GOT3 (cell line): ENCODE data around the gene ZNF860.

Experiments used
- DNase-seq: peaks from one replicate; lab custom pipeline; 2025; ENCODE audit warnings: mixed read lengths; lab: John Stamatoyannopoulos, UW

Gene ZNF860

DNA sequence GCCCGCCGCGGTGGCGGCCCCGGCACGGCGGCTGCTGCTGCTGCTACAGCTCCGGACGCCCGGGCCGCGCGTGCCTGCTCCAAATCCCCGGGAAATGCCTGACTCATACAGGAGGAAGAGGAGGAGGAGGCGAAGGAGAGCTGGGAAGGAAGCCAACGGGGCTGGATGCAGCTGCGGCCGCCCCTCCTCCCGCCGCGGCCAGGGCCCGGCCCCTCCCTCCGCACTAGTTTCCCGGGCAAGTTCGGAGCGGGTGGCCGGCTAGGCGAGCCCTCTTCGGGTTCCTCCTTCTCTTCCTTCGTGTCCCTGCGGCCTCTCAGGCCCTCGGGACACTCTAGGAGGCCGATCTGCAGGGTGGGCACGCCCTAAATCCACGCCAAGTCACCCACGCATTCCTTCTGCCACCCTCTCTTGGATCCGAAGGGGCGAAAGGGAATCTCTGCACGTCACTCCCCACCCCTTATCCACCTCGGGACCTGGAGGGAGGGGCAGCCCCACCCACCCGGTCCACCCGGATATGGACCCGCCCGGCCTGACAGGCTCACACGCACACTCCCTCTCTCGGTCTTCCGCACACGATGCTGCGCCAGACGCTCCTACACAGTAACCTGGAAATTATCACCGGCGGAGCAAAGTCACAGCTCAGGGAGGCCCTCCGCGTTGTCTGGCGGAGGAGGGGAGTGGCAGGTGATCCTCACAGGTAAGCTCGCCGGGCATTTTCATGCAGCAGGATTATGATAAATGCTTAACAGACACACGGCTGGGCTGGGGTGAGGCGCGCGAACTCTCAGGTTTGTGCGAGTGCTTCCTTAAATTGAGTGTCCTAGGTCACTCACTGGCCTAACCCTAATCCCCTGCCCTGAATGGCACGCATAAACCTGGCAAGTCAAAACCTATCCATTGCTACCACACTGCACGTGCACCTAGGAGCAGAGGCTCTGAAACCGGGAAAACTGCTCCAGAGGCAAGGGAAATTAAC lies at the start of gene ZNF860, which contains the start of gene OSBPL10:
TSS of gene ZNF860 (plus strand) at position 545 of the 976 bp plus-strand sequence. CDS start 7,330 bp downstream, outside the sequence.
TSS of gene OSBPL10 (minus strand) at position 57 of the 976 bp plus-strand sequence. CDS start 83 bp downstream, outside the sequence.
- DNase-seq, result peak; percentile 28

GRCh38 chr3:31932990-31933389 lies 48.6 kb upstream of the ZNF860 start:
- DNase-seq, result no peak

DNA sequence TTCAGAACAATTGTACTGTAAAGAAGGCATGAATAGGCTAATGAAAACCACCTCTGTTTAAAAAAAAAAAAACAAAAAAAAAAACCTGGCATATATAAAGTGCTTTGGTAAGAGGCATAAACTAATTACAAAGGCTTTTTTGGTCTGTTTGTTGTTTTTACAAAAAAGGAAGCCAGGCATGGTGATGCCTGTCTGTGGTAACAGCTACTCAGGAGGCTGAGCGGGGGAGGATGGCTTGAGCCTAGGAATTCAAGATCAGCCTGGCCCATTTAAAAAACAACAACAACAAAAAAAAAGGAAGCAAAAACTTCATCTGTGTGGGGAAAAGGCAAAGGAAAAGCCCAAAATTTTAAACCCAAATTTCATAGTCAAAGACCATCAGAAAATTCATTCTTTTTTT lies 47.5 kb upstream of the ZNF860 start:
- DNase-seq, result no peak

GRCh38 chr3:31934866-31935265 lies 46.7 kb upstream of the ZNF860 start:
- no peak for DNase-seq

DNA sequence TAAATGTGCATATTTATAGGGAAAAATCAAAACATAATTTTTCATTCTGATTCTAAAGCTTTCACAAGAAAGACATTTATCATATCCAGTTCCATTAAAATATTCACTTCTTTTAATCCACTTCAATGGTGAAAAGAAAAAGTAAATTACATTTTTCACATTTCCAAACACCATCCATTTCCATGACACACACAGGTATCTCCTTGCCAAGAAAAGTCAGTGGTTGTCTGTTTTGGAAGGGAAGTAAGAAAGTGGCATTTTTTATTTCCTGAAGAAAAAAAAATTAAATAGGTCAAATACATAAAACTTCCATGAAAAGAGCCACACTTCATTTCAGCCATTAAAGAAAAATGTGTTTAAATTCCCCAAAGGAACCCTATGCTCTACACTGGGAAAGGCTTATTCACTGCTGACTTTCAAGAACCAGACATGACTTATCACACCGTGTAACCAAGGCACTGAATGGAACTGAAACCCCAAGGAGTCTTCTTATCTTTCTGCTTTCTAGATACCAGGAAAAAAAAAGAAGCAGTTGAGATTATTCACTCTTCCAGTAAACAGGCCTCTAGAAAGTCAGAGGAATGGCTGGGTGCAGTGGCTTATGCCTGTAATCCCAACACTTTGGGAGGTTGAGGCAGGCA lies 45.0 kb upstream of the ZNF860 start:
- DNase-seq, result no peak

GRCh38 chr3:31937225-31937624 lies 44.3 kb upstream of the ZNF860 start:
- DNase-seq, result no peak

DNA sequence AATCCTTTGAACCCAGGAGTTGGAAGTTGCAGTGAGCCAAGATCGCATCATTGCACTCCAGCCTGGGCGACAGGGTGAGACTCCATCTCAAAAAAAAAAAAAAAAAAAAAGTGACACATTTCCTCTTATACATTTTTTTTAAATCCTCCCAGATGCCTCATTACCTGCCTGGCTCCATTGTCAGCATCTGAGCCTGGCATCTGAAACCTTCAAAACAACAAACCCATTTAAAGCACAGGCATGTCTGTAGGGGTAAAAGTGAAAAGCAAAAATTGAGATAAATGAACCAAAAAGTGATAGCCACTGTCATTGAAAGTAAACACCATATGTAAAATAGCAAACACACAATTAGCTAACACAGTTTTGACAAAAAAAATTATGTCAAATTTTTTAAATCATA lies 39.1 kb upstream of the ZNF860 start:
- DNase-seq, result no peak

- DNase-seq, result no peak
Observed at GRCh38 chr3:31943041-31943440, 38.5 kb upstream of the ZNF860 start.

GRCh38 chr3:31945738-31946052 lies 35.9 kb upstream of the ZNF860 start:
- DNase-seq, result no peak

- no peak for DNase-seq
Observed at GRCh38 chr3:31946484-31947081, 35.0 kb upstream of the ZNF860 start.

DNA sequence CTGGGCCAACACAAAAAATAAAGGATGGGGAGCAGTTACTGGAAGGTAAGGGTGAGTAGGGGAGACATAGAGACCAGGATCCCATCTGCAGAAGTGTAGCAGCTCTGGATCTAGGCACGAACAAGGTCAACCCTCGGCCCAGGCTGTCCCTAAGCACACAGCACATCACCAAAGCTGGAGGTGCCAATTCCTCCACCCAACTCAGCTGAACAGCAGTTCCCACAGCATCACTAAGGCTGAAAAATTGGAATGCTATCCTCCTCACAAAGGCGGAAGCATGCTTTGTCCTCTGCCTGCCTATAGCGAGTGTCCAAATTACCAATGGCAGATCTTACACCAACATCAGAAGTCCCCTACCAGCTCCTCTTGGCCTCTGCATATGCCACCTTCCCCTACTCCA lies 34.4 kb upstream of the ZNF860 start:
- no peak for DNase-seq

DNA sequence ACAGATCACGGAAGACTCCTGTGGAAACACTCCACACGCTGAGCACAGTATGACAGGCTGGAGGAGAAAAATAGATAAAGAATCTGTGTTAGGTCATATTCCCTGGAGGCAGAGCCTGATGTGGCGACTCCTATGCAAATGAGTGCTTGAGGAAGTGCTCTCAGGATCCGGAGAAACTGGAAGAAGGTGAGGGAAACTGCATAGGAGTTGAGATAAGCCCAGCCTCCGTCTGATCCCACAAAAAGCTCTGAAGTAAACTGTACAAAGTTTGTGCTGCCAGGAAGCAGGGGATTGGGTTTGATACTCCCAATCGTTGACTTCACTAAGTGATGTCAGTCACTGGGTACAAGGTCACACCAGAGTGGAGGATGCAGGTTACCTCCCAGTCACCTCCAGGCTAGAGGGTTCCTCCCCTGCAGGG lies 33.9 kb upstream of the ZNF860 start:
- no peak for DNase-seq

- DNase-seq, result no peak
Observed at GRCh38 chr3:31948280-31948679, 33.3 kb upstream of the ZNF860 start.

GRCh38 chr3:31952205-31952604 lies 29.3 kb upstream of the ZNF860 start:
- DNase-seq, result no peak

GRCh38 chr3:31953091-31953490 lies 28.5 kb upstream of the ZNF860 start:
- DNase-seq, result no peak

DNA sequence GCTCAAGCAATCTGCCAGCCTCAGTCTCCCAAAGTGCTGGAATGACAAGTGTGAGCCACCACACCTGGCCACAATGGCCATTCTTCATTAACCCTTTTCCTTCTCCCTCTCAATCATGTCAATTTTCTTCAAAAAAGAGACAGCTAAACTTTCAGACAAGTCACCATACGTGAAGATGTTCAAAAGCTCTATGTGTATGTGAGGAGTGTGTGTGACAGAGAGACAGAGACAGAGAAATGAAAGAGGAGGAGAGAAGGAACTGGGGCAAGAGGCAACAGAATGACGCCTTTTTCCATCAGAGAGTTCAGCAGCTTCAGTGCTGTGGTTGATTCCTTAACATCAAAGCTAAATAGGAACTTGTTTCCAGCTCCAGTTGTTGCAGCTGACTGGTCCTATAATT lies 27.9 kb upstream of the ZNF860 start:
- DNase-seq, result no peak

GRCh38 chr3:31955581-31955980 lies 26.0 kb upstream of the ZNF860 start:
- no peak for DNase-seq

- DNase-seq, result no peak
Observed at GRCh38 chr3:31957106-31957505, 24.4 kb upstream of the ZNF860 start.

GRCh38 chr3:31958701-31959152 lies 22.8 kb upstream of the ZNF860 start:
- no peak for DNase-seq

DNA sequence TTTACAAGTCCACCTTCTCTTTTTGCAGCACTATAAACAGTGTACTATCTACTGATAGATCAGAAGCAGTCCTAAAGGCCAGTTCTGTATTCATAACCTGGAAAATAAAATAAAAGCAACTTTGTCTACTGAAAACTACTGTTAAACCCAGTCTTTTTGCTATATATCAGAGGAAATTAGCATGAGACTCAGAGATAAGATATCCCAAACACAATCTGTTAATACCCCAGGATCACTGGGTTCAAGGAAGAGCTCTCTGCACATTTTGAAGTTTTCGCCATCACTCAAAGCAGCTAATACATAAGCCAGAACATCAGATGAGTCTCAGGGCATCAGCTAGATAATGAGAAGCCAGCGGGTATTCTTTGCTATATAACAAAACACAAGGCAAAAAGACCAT lies 22.3 kb upstream of the ZNF860 start:
- no peak for DNase-seq

GRCh38 chr3:31959951-31960792 lies 21.4 kb upstream of the ZNF860 start:
- DNase-seq, result no peak
